ENCODE measurements around the gene CD3E.
"Not testable (repeated sequence)": the region's sequence is repeated elsewhere in the genome, so short reads cannot be mapped to it uniquely, and the experiment has no call there.

Gene CD3E

GRCh38 chr11:118295199-118295598 is 9.3 kb upstream of the CD3E start:
- no peak for DNase-seq (ENCODE audit: low read depth, low spot score)
- TF ChIP-seq, protein P1, sequence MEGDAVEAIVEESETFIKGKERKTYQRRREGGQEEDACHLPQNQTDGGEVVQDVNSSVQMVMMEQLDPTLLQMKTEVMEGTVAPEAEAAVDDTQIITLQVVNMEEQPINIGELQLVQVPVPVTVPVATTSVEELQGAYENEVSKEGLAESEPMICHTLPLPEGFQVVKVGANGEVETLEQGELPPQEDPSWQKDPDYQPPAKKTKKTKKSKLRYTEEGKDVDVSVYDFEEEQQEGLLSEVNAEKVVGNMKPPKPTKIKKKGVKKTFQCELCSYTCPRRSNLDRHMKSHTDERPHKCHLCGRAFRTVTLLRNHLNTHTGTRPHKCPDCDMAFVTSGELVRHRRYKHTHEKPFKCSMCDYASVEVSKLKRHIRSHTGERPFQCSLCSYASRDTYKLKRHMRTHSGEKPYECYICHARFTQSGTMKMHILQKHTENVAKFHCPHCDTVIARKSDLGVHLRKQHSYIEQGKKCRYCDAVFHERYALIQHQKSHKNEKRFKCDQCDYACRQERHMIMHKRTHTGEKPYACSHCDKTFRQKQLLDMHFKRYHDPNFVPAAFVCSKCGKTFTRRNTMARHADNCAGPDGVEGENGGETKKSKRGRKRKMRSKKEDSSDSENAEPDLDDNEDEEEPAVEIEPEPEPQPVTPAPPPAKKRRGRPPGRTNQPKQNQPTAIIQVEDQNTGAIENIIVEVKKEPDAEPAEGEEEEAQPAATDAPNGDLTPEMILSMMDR (IDR thresholded peaks at IDR 0.05; ENCODE audit: insufficient read depth, low read length, missing control alignments): no peak
- ChIA-PET CTCF (interaction anchor here (0.7 to 2.1 kb wide), 16 partner anchors 9 to 193 kb away, joined by 3 to 11 read pairs (median 4); partner anchors contain the start of gene MPZL2), POLR2A (no interaction called here)
- H3K4me3 ChIP-seq (ENCODE audit: low read depth, low read length): no peak overlapping the region

GRCh38 chr11:118295815-118296454 is 8.6 kb upstream of the CD3E start:
- TF ChIP-seq, protein P1 (IDR thresholded peaks at IDR 0.05; ENCODE audit: insufficient read depth, low read length, missing control alignments): peak; percentile 34
- H3K4me3 ChIP-seq (ENCODE audit: low read depth, low read length): no peak overlapping the region
- CTCF ChIA-PET: interaction anchor here (0.6 to 2.1 kb wide), 17 partner anchors 8 to 1060 kb away, joined by 3 to 11 read pairs (median 4); partner anchors contain the start of gene MPZL2
- DNase-seq (ENCODE audit: low read depth, low spot score): no peak
- POLR2A ChIA-PET: no interaction called here

- POLR2A ChIA-PET: no interaction called here
Measured at GRCh38 chr11:118301600-118302195, 2.8 kb upstream of the CD3E start.

DNA sequence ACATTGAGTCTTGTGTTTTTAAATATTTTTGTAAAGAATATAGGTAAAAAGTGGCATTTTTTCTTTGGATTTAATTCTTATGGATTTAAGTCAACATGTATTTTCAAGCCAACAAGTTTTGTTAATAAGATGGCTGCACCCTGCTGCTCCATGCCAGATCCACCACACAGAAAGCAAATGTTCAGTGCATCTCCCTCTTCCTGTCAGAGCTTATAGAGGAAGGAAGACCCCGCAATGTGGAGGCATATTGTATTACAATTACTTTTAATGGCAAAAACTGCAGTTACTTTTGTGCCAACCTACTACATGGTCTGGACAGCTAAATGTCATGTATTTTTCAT is 333 bp upstream of the CD3E start:
- no peak overlapping the region for H3K4me3 ChIP-seq (ENCODE audit: low read depth, low read length)
- POLR2A ChIA-PET: no interaction called here
- no peak for DNase-seq (ENCODE audit: low read depth, low spot score)
- CTCF ChIA-PET: interaction anchor here (0.7 to 2.2 kb wide), 2 partner anchors 9 to 106 kb away, joined by 3 to 7 read pairs; no protein-coding TSS in a partner anchor
- TF ChIP-seq, protein P1 (IDR thresholded peaks at IDR 0.05; ENCODE audit: insufficient read depth, low read length, missing control alignments): no peak

More at GRCh38 chr11:118301600-118302195, 2.8 kb upstream of the CD3E start:
- TF ChIP-seq, protein P1 (IDR thresholded peaks at IDR 0.05; ENCODE audit: insufficient read depth, low read length, missing control alignments): no peak
- CTCF ChIA-PET: no interaction called here
- H3K4me3 ChIP-seq (ENCODE audit: low read depth, low read length): no peak overlapping the region
- no peak for DNase-seq (ENCODE audit: low read depth, low spot score)

DNA sequence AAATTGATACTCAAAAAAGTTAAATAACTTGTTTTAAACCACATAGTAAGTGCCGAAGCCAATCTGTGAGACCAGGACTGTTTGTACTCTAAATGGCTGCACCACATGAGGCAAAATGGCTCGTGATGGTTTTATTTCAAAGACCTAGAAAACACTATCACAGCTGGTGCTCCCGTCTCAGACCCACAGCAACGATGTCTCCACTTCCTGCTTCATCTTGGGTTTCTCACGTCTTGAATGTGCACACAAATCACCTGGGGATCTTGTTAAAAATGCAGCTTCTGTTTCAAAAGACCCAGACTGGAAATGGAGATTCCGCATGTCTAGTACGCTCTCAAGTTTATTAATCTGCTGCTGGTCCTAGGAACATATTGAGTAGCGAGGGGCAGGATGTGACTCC is 1.2 kb downstream of the CD3E start:
- H3K4me3 ChIP-seq (ENCODE audit: low read depth, low read length): no peak overlapping the region
- DNase-seq (ENCODE audit: low read depth, low spot score): no peak
- TF ChIP-seq, protein P1 (IDR thresholded peaks at IDR 0.05; ENCODE audit: insufficient read depth, low read length, missing control alignments): no peak
- ChIA-PET CTCF (interaction anchor here (1.0 kb wide), 1 partner anchor 10 kb away, joined by 4 read pairs; no protein-coding TSS in a partner anchor), POLR2A (no interaction called here)

DNA sequence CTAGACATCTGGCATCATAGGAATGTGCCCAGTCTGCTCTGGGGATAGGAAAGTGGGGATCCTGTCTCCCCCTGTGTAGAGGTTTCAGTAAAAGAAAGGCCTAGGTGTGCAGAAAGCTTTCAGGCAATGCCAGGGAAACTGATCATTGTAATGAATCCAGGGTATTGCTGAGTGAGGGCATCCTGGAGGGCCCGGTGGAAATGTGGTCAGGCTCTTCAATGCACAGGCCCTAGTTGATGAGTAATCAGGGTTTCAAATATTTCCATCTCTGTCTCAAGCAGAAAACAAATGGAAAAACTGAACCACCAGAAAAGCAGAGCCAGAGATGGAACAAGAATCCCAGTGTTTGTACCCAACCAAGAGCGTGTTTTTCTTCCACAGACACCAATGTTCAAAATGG is 2.0 kb downstream of the CD3E start:
- DNase-seq (ENCODE audit: low read depth, low spot score): no peak
- CTCF ChIA-PET: interaction anchor here (1.0 kb wide), 1 partner anchor 11 kb away, joined by 4 read pairs; no protein-coding TSS in a partner anchor
- TF ChIP-seq, protein P1 (IDR thresholded peaks at IDR 0.05; ENCODE audit: insufficient read depth, low read length, missing control alignments): no peak
- no peak overlapping the region for H3K4me3 ChIP-seq (ENCODE audit: low read depth, low read length)
- POLR2A ChIA-PET: no interaction called here

DNA sequence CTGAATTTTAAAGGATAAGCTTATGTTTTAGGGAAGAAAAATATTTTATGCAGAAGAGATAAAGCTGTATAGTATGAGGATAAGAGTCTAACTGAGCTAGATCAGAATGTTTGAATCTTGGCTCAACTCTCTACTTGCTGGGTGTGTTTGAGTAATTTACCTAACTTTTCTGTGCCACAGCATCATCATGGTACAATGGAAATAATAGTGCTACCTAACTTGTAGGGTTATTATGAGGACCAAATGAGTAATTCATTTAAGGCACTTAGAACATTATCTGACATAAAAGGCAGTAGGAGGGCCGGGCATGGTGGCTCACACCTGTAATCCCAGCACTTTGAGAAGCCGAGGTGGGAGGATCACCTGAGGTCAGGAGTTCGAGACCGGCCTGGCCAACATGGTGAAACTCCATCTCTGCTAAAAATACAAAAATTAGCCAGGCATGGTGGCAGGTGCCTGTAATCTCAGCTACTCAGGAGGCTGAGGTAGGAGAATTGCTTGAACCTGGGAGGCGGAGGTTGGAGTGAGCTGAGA is 4.5 kb downstream of the CD3E start:
- CTCF ChIA-PET: interaction anchor here (1.0 to 1.2 kb wide), 2 partner anchors 10 to 13 kb away, joined by 3 read pairs; no protein-coding TSS in a partner anchor
- POLR2A ChIA-PET; H3K4me3 ChIP-seq (ENCODE audit: low read depth, low read length); DNase-seq (ENCODE audit: low read depth, low spot score): not testable (repeated sequence)

Measured in AG04449 (cell line).